HG03520 (cell line): Measurements from ENCODE around the gene SCN1A.
"Not testable (repeated sequence)": the region's sequence is repeated elsewhere in the genome, so short reads cannot be mapped to it uniquely, and the experiment has no call there.

Experiments
- ATAC-seq: cut with Tn5 transposase; IDR thresholded peaks from one replicate; pipeline ENCODE4 v1.9.1; 2021; ENCODE audit warnings: mild to moderate bottlenecking, moderate library complexity; ENCODE audit not compliant: unreplicated experiment

Gene SCN1A

GRCh38 chr2:166135849-166136258, 8.0 kb upstream of the SCN1A start:
- no peak for ATAC-seq

- ATAC-seq: no peak
These were observed 7.5 kb upstream of the SCN1A start for GRCh38 chr2:166135152-166135848.

GRCh38 chr2:166134252-166135151, 6.7 kb upstream of the SCN1A start:
- ATAC-seq: no peak

- no peak for ATAC-seq
These were observed 5.8 kb upstream of the SCN1A start for GRCh38 chr2:166133653-166134052.

GRCh38 chr2:166128156-166128505, 311 bp upstream of the SCN1A start:
- ATAC-seq: no peak

- no peak for ATAC-seq
These were observed 1.7 kb downstream of the SCN1A start for GRCh38 chr2:166126007-166126639.

- ATAC-seq: no peak
These were observed 2.3 kb downstream of the SCN1A start for GRCh38 chr2:166125557-166125956.

- ATAC-seq: no peak
These were observed 9.6 kb downstream of the SCN1A start for GRCh38 chr2:166118180-166118579.

- no peak for ATAC-seq
These were observed 10.3 kb downstream of the SCN1A start for GRCh38 chr2:166117491-166117890.

GRCh38 chr2:166115589-166115988, 12.2 kb downstream of the SCN1A start:
- no peak for ATAC-seq

GRCh38 chr2:166112193-166112605, 15.6 kb downstream of the SCN1A start:
- no peak for ATAC-seq

- ATAC-seq: peak; percentile 46
These were observed 21.3 kb downstream of the SCN1A start for GRCh38 chr2:166106431-166107015.

GRCh38 chr2:166104773-166105172, 23.0 kb downstream of the SCN1A start:
- ATAC-seq: no peak

- ATAC-seq: no peak
These were observed 23.7 kb downstream of the SCN1A start for GRCh38 chr2:166104084-166104483.

GRCh38 chr2:166103277-166103676, 24.5 kb downstream of the SCN1A start:
- ATAC-seq: not testable (repeated sequence)

GRCh38 chr2:166094325-166094724, 33.5 kb downstream of the SCN1A start:
- no peak for ATAC-seq

- ATAC-seq: no peak
These were observed 34.9 kb downstream of the SCN1A start for GRCh38 chr2:166092889-166093288.

- ATAC-seq: no peak
These were observed 36.4 kb downstream of the SCN1A start for GRCh38 chr2:166091439-166091838.

- no peak for ATAC-seq
These were observed 36.9 kb downstream of the SCN1A start for GRCh38 chr2:166090908-166091307.

- ATAC-seq: no peak
These were observed 37.5 kb downstream of the SCN1A start for GRCh38 chr2:166090346-166090745.

- no peak for ATAC-seq
These were observed 39.2 kb downstream of the SCN1A start for GRCh38 chr2:166088634-166089033.
